Measurements from ENCODE around the gene SEC22A.

GRCh38 chr3:123312331-123313265, 110.9 kb downstream of the SEC22A start:
- TF ChIP-seq CTCF (conservative IDR thresholded peaks at IDR 0.05; ENCODE audit: low read length) (no peak), EZH2phosphoT487 (IDR thresholded peaks at IDR 0.05; ENCODE audit: borderline replicate concordance) (no peak)
